Smooth muscle cell (in vitro differentiated cells): ENCODE measurements around the gene EPHB3. TPM values are rescaled to one million over a fixed set of nuclear protein-coding genes. Genes with fewer than 3 reads are reported as not detected.

Experiments
- DNase-seq: peaks from one replicate; lab custom pipeline; 2025; ENCODE audit not compliant: unreplicated experiment; lab: John Stamatoyannopoulos, UW
- H2AFZ ChIP-seq: fragments of 200-600 bp; sonication (generic); 2 replicates; pipeline ENCODE4 v1.6.0; 2016; ENCODE audit warnings: antibody characterized with exemption, low read depth, mild to moderate bottlenecking
- H3F3A ChIP-seq: fragments of 200-600 bp; sonication (generic); 2 replicates; pipeline ENCODE4 v1.6.0; 2017; ENCODE audit warnings: antibody characterized with exemption, low read depth
- H3K27ac ChIP-seq: fragments of 200-600 bp; sonication (generic); 2 replicates; pipeline ENCODE4 v1.5.1; 2016; ENCODE audit warnings: low read depth, mild to moderate bottlenecking
- H3K27me3 ChIP-seq: fragments of 200-600 bp; sonication (generic); 2 replicates; pipeline ENCODE4 v1.6.1; 2016; ENCODE audit warnings: low read depth, mild to moderate bottlenecking
- H3K36me3 ChIP-seq: fragments of 200-600 bp; sonication (generic); 2 replicates; pipeline ENCODE4 v1.5.1; 2016; ENCODE audit warnings: low read depth
- H3K4me1 ChIP-seq: fragments of 200-600 bp; sonication (generic); 2 replicates; pipeline ENCODE4 v1.5.1; 2016; ENCODE audit warnings: low read depth
- H3K4me2 ChIP-seq: fragments of 200-600 bp; sonication (generic); 2 replicates; pipeline ENCODE4 v1.6.0; 2016; ENCODE audit warnings: mild to moderate bottlenecking
- H3K4me3 ChIP-seq: fragments of 200-600 bp; sonication (generic); 2 replicates; pipeline ENCODE4 v1.5.1; 2016; ENCODE audit warnings: mild to moderate bottlenecking
- H3K79me2 ChIP-seq: fragments of 200-600 bp; sonication (generic); 2 replicates; pipeline ENCODE4 v1.6.0; 2016; ENCODE audit warnings: low read depth, mild to moderate bottlenecking
- H3K9ac ChIP-seq: fragments of 200-600 bp; sonication (generic); 2 replicates; pipeline ENCODE4 v1.6.0; 2016; ENCODE audit warnings: low read depth
- H3K9me3 ChIP-seq: fragments of 200-600 bp; sonication (generic); replicated peaks from 2 replicates; pipeline ENCODE4 v1.5.1; 2016; ENCODE audit warnings: low read depth
- H4K20me1 ChIP-seq: fragments of 200-600 bp; sonication (generic); 2 replicates; pipeline ENCODE4 v1.6.0; 2016; ENCODE audit warnings: low read depth
- CTCF ChIP-seq: fragments of 200-600 bp; sonication (generic); IDR thresholded peaks from 2 replicates; pipeline ENCODE4 v1.5.1; 2017; ENCODE audit warnings: borderline replicate concordance, mild to moderate bottlenecking, antibody characterized with exemption; ENCODE audit not compliant: insufficient read depth, poor library complexity, severe bottlenecking
- WGBS: methylation state at CpG from one replicate; pipeline ENCODE4 v1.1.7; 2016; ENCODE audit warnings: low lambda C conversion rate; 5-methylcytosine and 5-hydroxymethylcytosine counted together
- polyA plus RNA-seq: library from polyadenylated mRNA; unstranded; fragments of >200 nt; fragmentation: Nextera tagmentation; extraction: Ambion mirVana; gene quantifications from 2 replicates; pipeline ENCODE4 v1.2.1, GENCODE V29; 2016
- total RNA-seq: library from RNA; depleted of rRNA; stranded (reverse); fragments of >200 nt; gene quantifications from 2 replicates; pipeline ENCODE4 v1.2.3, GENCODE V29; 2014

The EPHB3 gene
- total and polyA plus RNA-seq, 2 experiments from 2014 or later: 11.1 to 23.1 TPM

GRCh38 chr3:184596886-184597575 is 35.4 kb downstream of the EPHB3 start:
- 98% methylated on average over 6 of the region's 6 CpGs for WGBS
- Histone ChIP-seq H3K4me2 (no peak overlapping the region), H3K9ac (no peak overlapping the region), H3K4me1 (peaks cover 17% of the 10 kb centered on the region), H3K27me3 (peaks cover 6% of the 10 kb centered on the region), H3F3A (no peaks in the 10 kb centered on the region), H4K20me1 (no peaks in the 10 kb centered on the region), H2AFZ (no peak overlapping the region), H3K4me3 (no peak overlapping the region), H3K9me3 (no peaks in the 10 kb centered on the region), H3K27ac (no peak overlapping the region), H3K79me2 (no peaks in the 10 kb centered on the region), H3K36me3 (no peaks in the 10 kb centered on the region)
- DNase-seq: no peak
- TF ChIP-seq CTCF: no peak

GRCh38 chr3:184597829-184598573 is 36.4 kb downstream of the EPHB3 start:
- Histone ChIP-seq H3K9ac (no peak overlapping the region), H3K4me2 (no peak overlapping the region), H3K27ac (no peak overlapping the region), H3K4me1 (peaks cover 16% of the 10 kb centered on the region), H4K20me1 (no peaks in the 10 kb centered on the region), H3K4me3 (no peak overlapping the region), H2AFZ (no peak overlapping the region), H3K27me3 (peaks cover 11% of the 10 kb centered on the region), H3K9me3 (no peaks in the 10 kb centered on the region), H3F3A (no peaks in the 10 kb centered on the region), H3K79me2 (no peaks in the 10 kb centered on the region), H3K36me3 (no peaks in the 10 kb centered on the region)
- WGBS: 84% methylated on average over 20 of the region's 20 CpGs
- no peak for DNase-seq
- no peak for TF ChIP-seq CTCF

- DNase-seq: no peak
- H3K36me3 ChIP-seq: no peaks in the 10 kb centered on the region
- H3K4me2 ChIP-seq: no peak overlapping the region
- no peak overlapping the region for H3K27ac ChIP-seq
- no peak overlapping the region for H3K9ac ChIP-seq
- H3K4me3 ChIP-seq: no peak overlapping the region
- no peak for TF ChIP-seq CTCF
- WGBS: 73% methylated on average over 7 of the region's 7 CpGs
- H3F3A ChIP-seq: no peaks in the 10 kb centered on the region
- no peaks in the 10 kb centered on the region for H3K79me2 ChIP-seq
- no peak overlapping the region for H2AFZ ChIP-seq
- peaks cover 11% of the 10 kb centered on the region for H3K27me3 ChIP-seq
- peaks cover 16% of the 10 kb centered on the region for H3K4me1 ChIP-seq
- no peaks in the 10 kb centered on the region for H3K9me3 ChIP-seq
- H4K20me1 ChIP-seq: no peaks in the 10 kb centered on the region
Measured at GRCh38 chr3:184598574-184598927, 37.0 kb downstream of the EPHB3 start.
